Activated naive CD8-positive, alpha-beta T cell treated with anti-CD3 and anti-CD28 coated beads, Interleukin-2, amount 10 ng/mL, durations not matched to agents 7 days and 5 days (primary cell): Measurements from ENCODE around the gene OTOG. TPM values are rescaled to one million over a fixed set of nuclear protein-coding genes. Genes with fewer than 3 reads are reported as not detected.

Experiments
- ATAC-seq: fragments of 150-1000 bp; cut with Tn5 transposase; one replicate; pipeline ENCODE4 v1.10.0; 2021; ENCODE audit warnings: low read depth, moderate library complexity
- POLR2A ChIA-PET: fragments of 350-600 bp; sonication (Branson Sonifier 250); formaldehyde crosslinking; loops from one replicate; lab custom pipeline; 2021; ENCODE audit warnings: antibody characterized with exemption; lab: Charles Lee
- DNase-seq: peaks from one replicate; pipeline ENCODE4 v3.0.0; 2021
- H3K27ac Mint-ChIP-seq: one replicate; pipeline ENCODE4 v1.8.0; 2022; ENCODE audit warnings: mild to moderate bottlenecking, mixed read lengths
- H3K27me3 Mint-ChIP-seq: one replicate; pipeline ENCODE4 v1.8.0; 2022; ENCODE audit warnings: mild to moderate bottlenecking, moderate library complexity, mixed read lengths
- H3K36me3 Mint-ChIP-seq: one replicate; pipeline ENCODE4 v1.8.0; 2021; ENCODE audit warnings: mild to moderate bottlenecking, mixed read lengths
- H3K4me1 Mint-ChIP-seq: one replicate; pipeline ENCODE4 v1.8.0; 2021; ENCODE audit warnings: mixed read lengths
- H3K4me3 Mint-ChIP-seq: one replicate; pipeline ENCODE4 v1.8.0; 2022; ENCODE audit warnings: mild to moderate bottlenecking, moderate library complexity, mixed read lengths
- H3K9me3 Mint-ChIP-seq: one replicate; pipeline ENCODE4 v1.8.0; 2021; ENCODE audit warnings: mixed read lengths
- total RNA-seq, 2 experiments: library from RNA; stranded (reverse); gene quantifications; one replicate each; pipeline ENCODE4 v1.2.3, GENCODE V29; 2021

The OTOG gene
- total RNA-seq, 2 experiments from 2014 or later = not detected

DNA sequence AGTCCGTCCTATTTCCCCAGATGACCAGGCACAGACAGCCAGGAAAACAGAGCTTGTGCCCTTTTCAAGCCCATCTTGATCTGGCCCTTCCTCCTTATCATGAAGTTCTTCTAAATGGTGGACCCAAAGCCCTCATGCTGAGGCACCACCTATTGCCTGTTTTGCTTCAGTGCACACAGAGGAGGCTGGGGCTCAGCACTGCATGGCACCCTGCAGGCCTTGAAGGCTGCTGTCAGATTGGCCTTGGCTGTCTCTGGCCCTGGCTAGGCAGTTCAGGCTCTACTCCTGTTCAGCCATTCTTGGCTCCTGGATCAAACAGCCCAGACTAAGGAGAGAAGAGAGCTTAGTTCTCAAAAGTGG, 49.2 kb downstream of the OTOG start:
- ATAC-seq = no peak
- H3K27ac Mint-ChIP-seq = no peak overlapping the region
- no peaks in the 10 kb centered on the region for H3K4me1 Mint-ChIP-seq
- no peaks in the 10 kb centered on the region for H3K9me3 Mint-ChIP-seq
- DNase-seq = no peak
- no peaks in the 10 kb centered on the region for H3K27me3 Mint-ChIP-seq
- H3K4me3 Mint-ChIP-seq = no peak overlapping the region
- no peaks in the 10 kb centered on the region for H3K36me3 Mint-ChIP-seq
- POLR2A ChIA-PET = no interaction called here

DNA sequence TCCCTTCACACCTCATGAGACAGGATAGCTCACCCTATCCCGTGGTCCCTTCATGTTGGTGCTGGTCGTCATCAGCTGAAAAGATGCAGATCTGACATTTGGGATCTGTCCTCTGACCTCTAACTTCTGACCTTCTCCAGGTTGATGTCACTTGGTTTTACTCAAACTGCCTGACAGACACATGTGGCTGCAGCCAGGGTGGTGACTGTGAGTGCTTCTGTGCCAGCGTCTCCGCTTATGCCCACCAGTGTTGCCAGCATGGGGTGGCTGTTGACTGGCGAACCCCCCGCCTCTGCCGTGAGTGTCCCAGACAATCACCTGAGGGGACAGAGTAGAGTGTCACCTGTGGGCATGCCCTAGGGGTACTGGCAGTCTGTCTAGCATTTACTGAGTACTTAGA, 49.7 kb downstream of the OTOG start:
- Mint-ChIP-seq H3K27me3 (no peaks in the 10 kb centered on the region), H3K36me3 (no peaks in the 10 kb centered on the region), H3K4me1 (no peaks in the 10 kb centered on the region), H3K27ac (no peak overlapping the region), H3K9me3 (no peaks in the 10 kb centered on the region), H3K4me3 (no peak overlapping the region)
- POLR2A ChIA-PET = no interaction called here
- ATAC-seq (no peak), DNase-seq (no peak)

DNA sequence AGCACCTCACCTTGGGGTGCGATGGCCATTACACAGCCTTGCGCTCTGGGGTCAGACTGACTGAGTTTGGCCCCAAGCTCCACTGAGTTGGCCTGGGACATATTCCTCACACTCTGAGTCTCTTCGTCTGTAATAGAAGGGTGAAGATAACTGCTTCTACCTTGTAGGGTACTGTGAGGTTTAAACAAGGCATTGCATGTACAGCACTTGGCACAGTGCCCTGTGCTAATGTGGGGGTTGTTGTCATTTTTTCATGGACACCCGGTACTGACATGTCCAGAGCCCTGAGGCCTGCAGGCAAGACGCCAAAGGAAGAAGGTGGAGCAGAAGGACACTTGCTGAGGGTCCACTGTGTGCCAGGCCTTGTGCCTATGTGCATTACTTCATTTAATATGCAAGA, 50.7 kb downstream of the OTOG start:
- H3K9me3 Mint-ChIP-seq = no peaks in the 10 kb centered on the region
- no peaks in the 10 kb centered on the region for H3K4me1 Mint-ChIP-seq
- ATAC-seq = no peak
- no peaks in the 10 kb centered on the region for H3K27me3 Mint-ChIP-seq
- POLR2A ChIA-PET = no interaction called here
- no peak overlapping the region for H3K27ac Mint-ChIP-seq
- H3K36me3 Mint-ChIP-seq = no peaks in the 10 kb centered on the region
- H3K4me3 Mint-ChIP-seq = no peak overlapping the region
- DNase-seq = no peak

DNA sequence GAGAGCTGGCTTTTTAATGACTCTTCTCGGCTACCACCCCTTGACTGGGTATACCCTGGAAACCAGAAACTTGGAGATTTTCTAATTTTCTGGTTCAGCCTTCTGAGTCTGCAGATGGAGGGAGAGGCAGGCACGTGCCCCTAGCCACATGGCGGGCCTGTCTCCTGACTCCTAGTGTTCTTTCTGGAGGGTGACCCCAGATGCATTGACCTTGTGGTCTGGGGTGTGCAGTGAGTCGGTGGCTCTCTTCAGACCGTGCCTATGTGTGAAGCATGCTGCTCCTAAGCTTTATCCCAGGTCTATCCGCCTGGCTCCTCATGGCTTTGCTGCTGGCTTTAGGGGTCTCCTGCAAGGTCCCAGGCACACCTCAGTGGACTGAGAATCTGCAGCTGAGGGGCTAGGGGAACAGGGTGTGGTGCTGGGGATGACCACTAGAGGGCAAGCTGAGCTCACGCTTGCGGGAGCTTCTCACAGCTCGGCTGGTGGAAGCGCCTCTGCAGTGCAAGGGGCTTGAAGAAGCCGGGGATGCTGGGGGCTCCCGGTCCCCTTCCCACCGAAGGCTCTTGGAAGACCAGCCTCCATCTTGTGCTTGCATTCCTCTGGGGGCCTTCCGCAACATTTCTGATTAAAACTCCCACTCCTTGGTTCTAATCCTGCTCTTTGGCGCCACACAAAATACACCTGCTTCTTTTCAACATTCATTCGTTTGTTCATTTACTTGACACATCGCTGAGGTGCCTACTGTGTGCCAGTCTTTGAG, 51.8 kb downstream of the OTOG start:
- peak; percentile 87 for ATAC-seq
- POLR2A ChIA-PET = no interaction called here
- peak; percentile 75 for DNase-seq
- Mint-ChIP-seq H3K36me3 (no peaks in the 10 kb centered on the region), H3K27ac (no peak overlapping the region), H3K4me3 (no peak overlapping the region), H3K4me1 (no peaks in the 10 kb centered on the region), H3K9me3 (no peaks in the 10 kb centered on the region), H3K27me3 (no peaks in the 10 kb centered on the region)

DNA sequence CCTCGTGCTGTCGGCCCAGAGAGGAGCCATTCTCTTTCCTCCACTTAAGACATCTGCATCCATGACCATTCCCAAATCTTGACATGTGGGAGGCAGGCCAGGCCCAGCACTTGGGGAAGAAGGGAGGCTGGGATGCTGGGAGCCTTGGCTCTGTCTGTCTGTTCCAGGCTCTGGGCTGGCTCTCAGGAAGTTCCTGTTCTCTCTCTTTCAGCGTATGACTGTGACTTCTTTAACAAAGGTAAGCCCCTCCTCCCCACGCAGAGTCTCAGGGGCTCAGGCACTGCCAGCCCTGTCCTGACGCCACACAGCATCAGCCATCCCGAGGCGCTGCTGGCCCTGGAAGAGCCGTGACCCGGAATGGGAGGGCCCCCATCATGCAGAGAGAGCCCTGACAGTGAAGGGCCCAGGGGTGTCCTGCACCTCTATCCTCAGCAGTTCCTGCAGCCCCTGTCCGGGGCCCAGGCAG, 52.4 kb downstream of the OTOG start:
- H3K27me3 Mint-ChIP-seq = no peaks in the 10 kb centered on the region
- ATAC-seq (no peak), DNase-seq (no peak)
- no peak overlapping the region for H3K27ac Mint-ChIP-seq
- no peaks in the 10 kb centered on the region for H3K4me1 Mint-ChIP-seq
- H3K9me3 Mint-ChIP-seq = no peaks in the 10 kb centered on the region
- no peaks in the 10 kb centered on the region for H3K36me3 Mint-ChIP-seq
- POLR2A ChIA-PET = no interaction called here
- H3K4me3 Mint-ChIP-seq = no peak overlapping the region

DNA sequence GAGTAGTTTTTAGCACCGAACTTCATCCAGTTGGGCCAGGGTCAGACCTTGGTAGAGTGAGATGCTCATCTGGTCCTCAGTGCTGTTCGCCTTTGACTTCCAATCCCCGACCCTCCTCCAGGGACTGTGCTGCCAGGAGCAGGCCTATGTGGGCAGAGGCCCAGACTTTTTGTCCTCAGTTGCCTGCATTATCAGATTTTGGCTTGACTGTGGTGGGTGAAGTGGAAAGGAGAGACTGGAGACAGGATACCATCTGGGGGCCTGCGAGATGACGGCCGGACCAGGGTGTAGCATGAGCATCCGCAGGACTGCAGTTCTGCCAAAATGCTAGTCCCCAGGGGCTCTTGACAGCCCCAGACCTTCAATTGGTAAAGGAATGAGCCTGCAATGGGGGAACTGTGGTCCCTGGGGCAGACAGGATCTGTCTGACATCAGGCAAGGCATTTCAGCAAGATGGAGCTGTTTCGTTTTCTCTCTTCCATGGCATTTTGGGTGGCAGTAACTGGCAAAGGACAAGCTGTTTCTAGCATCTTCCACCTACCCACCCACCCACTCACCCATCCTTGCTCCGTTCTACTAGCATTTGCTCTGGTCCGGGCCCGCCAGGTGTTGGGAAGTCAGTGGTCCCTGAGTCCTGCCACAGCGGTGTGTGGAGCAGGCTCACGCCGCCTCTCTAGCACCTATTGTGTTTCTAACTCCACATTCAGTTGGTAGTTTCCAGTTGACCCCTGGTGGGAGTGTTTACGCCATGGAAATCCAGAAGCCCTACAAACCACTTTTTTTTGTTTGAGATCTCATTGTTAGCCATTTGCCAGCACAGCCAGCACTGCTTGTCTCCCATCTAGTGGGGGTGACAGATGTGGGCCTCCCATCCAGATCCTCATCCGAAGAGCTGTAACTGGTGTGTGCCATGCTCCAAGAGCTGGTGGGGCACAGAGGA, 53.5 kb downstream of the OTOG start:
- no peaks in the 10 kb centered on the region for H3K36me3 Mint-ChIP-seq
- H3K27me3 Mint-ChIP-seq = no peaks in the 10 kb centered on the region
- H3K4me3 Mint-ChIP-seq = no peak overlapping the region
- H3K4me1 Mint-ChIP-seq = no peaks in the 10 kb centered on the region
- no peak overlapping the region for H3K27ac Mint-ChIP-seq
- H3K9me3 Mint-ChIP-seq = no peaks in the 10 kb centered on the region
- POLR2A ChIA-PET = no interaction called here
- ATAC-seq (no peak), DNase-seq (no peak)

DNA sequence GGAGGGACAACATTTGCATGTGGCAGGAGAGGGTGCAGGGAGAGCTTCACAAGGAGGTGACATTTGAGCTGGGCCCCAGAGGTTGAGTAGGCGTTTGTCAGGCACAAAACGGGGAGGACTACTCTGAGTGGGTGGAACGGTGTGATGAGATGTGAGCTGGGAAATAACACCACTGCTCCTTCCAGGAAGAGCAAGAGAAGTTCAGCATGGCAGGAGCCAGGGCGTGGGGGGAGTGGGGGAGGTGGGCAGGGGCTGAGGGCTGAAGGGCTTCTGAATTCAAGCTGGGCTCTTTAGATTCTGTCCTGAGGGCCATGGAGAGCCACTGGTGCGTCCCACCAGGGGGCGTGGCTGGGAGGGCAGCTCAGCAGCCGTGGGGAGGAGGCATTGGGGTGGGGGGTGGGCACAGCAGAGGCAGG, 54.2 kb downstream of the OTOG start:
- H3K36me3 Mint-ChIP-seq = no peaks in the 10 kb centered on the region
- no peak for ATAC-seq
- no peaks in the 10 kb centered on the region for H3K27me3 Mint-ChIP-seq
- POLR2A ChIA-PET = no interaction called here
- no peak for DNase-seq
- no peak overlapping the region for H3K27ac Mint-ChIP-seq
- no peaks in the 10 kb centered on the region for H3K4me1 Mint-ChIP-seq
- no peak overlapping the region for H3K4me3 Mint-ChIP-seq
- H3K9me3 Mint-ChIP-seq = no peaks in the 10 kb centered on the region

DNA sequence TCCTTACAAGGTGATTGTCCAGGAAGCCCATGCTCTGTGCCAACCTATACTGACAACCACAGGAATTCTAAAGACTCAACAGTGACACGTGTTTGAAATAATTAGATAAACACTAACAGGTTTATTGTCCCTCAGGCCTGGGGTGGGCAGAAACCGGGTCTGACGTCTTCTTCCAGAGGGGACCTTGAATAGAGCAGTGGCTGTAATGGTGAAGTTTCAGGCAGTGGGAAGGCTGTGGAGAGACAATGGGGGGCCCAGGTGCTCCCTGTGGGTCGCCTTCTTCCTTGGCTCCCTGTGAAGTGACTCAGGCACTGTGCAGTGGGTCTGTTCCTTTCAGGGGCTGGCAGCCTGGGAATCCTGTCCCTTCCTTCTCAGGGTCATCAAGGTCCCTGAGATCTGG, 54.6 kb downstream of the OTOG start:
- H3K9me3 Mint-ChIP-seq = no peaks in the 10 kb centered on the region
- no peaks in the 10 kb centered on the region for H3K4me1 Mint-ChIP-seq
- POLR2A ChIA-PET = no interaction called here
- no peak for ATAC-seq
- DNase-seq = no peak
- no peaks in the 10 kb centered on the region for H3K36me3 Mint-ChIP-seq
- H3K27ac Mint-ChIP-seq = no peak overlapping the region
- H3K27me3 Mint-ChIP-seq = no peaks in the 10 kb centered on the region
- no peak overlapping the region for H3K4me3 Mint-ChIP-seq

DNA sequence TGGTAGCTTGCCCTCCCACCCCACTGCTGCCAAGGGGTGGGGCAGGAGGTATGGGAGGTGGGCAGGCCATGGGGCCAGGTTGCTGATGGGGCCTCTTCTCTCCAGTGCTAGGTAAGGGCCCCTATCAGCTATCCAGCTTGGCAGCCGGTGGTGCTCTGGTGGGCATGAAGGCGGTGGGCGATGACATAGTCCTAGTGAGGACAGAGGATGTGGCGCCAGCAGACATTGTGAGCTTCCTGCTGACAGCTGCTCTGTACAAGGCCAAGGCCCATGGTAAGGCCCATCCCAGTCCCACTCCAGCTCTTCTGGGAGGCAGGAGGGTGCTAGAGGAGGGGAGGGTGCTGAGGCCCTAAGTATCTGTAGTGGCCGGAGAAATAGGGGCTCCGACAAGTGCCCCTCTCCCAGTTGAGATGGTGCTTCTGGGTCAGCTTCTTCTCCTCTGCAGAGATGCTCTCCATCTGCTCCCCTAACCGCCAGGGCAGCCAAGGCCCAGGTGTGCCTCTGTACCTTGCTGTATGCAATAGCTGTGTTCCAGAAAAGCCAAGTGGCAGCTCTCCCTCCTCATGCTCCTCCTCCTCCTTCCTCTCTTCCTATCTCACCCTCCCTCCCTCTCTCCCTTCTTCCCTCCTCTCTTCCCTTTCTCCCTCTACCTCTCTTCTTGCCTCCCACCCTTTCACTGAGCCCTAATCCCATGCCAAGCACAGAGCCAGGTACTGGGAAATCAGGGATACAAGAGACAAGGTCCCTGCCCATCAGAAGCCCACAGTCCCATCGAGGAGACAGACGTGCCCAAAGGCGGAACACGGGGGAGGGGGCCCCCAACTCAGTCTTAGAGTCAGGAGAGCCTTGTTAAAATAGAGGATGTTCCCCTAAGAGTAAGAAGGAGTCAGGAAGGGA, 55.3 kb downstream of the OTOG start:
- POLR2A ChIA-PET = no interaction called here
- Mint-ChIP-seq H3K27ac (no peak overlapping the region), H3K36me3 (no peaks in the 10 kb centered on the region), H3K4me1 (no peaks in the 10 kb centered on the region), H3K4me3 (no peak overlapping the region), H3K27me3 (no peaks in the 10 kb centered on the region), H3K9me3 (no peaks in the 10 kb centered on the region)
- ATAC-seq = no peak
- no peak for DNase-seq

DNA sequence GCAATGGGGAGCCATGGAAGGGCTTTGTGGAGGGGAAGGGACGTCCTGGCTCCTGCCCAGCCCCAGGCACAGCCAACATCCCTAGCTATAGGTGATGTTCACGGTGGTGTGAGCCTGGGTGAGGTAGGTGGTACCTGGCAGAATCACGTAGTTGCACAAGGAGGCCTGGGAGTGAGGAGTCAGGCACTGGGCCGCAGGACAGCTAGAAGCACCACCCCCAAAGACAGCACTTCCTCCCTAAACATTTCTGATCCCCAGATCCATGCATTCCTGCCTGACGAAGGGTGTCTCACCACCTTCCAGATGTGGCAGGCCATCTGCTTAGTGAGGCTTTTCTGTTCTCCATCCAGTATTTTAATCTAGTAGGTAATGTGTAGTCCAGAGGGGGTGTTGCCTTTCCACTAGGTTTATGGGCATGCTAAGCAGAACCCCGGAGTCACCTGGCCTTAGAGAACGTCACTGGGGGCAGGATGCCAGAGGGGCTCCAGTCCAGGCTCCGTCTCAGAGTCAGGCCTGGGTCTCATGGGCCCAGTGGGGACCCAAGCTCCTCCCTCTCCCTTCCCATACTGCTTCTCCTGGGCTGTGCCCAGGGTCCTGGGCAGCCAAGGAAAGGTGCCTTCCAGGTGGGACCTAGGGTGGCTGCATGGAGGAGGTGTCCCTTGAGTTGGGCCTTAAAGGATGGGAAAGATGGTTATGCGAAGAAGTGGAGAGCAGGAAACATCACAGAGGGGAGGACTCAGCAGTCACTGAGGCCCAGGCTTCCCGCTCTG, 56.2 kb downstream of the OTOG start:
- Mint-ChIP-seq H3K4me1 (no peaks in the 10 kb centered on the region), H3K36me3 (no peaks in the 10 kb centered on the region), H3K27me3 (no peaks in the 10 kb centered on the region), H3K9me3 (no peaks in the 10 kb centered on the region), H3K4me3 (no peak overlapping the region), H3K27ac (no peak overlapping the region)
- ATAC-seq (no peak), DNase-seq (no peak)
- POLR2A ChIA-PET = no interaction called here

DNA sequence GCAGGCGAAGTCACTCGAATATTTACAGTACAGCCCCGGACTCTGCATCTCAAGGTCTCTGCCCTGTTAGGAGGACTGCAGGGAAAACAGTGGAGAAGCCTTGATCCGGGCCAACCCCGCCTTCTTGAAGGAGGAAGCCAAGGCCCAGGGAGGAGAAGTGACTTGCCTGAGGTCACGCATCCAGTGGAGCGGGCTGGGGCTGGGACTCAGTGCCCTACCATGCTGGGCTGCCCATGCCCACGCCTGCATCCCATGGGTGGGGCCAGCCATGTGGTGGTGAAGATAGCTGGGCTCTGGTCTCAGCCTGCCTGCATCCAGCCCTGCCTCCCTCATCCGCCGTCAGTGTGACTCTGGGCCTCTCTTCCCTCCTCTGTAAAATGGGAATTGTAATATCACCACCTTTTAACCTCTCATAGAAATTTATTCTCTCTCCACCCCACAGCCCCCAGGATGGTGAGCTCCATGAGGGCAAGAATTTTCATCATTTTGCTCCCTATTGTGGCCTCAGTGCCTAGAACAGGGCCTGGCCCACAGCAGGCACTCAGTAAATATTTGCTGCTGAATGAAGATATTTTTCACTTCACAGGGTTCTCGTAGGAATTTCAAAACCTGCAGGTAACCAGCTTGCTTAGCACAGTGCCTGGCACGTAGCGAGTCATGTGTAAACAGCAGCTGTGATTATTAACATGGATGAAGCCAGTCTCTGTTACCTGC, 57.3 kb downstream of the OTOG start:
- POLR2A ChIA-PET = no interaction called here

DNA sequence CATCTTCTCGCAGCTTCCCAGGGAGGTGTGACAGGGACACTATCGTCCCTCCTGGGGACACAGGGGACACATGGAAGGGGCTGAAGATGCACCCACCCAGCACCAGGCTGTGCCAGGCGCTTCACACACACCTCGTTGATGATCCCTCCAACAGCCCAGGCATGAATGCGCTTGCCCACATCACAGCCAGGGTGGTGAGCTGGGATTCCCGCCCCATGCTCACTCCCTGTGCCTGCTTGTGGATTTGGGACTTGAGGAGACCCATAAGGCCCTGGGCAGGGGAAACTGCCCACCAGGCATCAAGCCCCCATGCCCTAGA, 57.8 kb downstream of the OTOG start:
- Mint-ChIP-seq H3K27me3 (no peaks in the 10 kb centered on the region), H3K27ac (no peak overlapping the region), H3K4me3 (no peak overlapping the region), H3K9me3 (no peaks in the 10 kb centered on the region), H3K4me1 (no peaks in the 10 kb centered on the region), H3K36me3 (no peaks in the 10 kb centered on the region)
- no peak for DNase-seq
- ATAC-seq = no peak
- POLR2A ChIA-PET = no interaction called here

More for the DNA sequence above, 57.3 kb downstream of the OTOG start:
- H3K36me3 Mint-ChIP-seq = no peaks in the 10 kb centered on the region
- no peaks in the 10 kb centered on the region for H3K9me3 Mint-ChIP-seq
- no peak overlapping the region for H3K27ac Mint-ChIP-seq
- H3K4me1 Mint-ChIP-seq = no peaks in the 10 kb centered on the region
- DNase-seq (no peak), ATAC-seq (no peak)
- no peaks in the 10 kb centered on the region for H3K27me3 Mint-ChIP-seq
- H3K4me3 Mint-ChIP-seq = no peak overlapping the region
